GM12873 (cell line): Measurements from ENCODE around the gene RUNDC1.

Source experiments
- CTCF ChIP-seq: IDR thresholded peaks from 2 replicates; pipeline ENCODE4 v1.5.1; 2012; ENCODE audit warnings: low read depth, mild to moderate bottlenecking, moderate library complexity, low read length, control low read depth; ENCODE audit not compliant: insufficient read depth; ENCODE audit errors: missing control alignments

RUNDC1 gene

DNA sequence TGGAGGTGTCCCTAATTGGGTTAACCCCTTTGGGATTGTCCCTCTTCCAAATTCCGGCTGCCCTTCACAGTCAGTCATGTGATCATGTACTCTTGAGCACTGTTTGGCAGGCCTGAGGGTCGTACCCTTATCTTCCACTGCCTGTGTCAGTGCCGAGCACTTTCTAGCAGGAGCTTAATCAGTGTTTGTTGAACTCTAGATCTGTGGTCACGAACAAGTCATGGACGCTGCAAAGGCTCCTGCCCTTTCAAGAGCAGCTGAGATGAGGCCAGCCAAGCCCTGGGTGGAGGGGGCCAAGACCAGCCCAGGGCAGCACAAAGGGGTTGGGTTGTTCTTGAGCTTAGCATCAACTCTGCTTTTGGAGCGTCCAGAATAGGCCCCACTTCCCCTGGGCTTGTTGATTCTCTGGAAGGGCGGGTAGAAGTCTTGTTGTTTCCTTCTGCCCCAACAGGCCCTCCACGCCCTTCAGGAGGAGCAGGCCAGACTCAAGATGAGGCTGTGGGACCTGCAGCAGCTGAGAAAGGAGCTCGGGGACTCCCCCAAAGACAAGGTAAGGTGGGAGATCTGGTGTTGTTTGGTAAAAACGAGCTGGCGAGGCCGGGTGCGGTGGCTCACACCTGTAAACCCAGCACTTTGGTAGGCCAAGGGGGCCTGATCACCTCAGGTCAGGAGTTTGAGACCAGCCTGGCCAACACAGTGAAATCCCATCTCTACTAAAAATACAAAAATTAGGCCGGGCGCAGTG lies 31.5 kb downstream of the RUNDC1 start:
- no peak for TF ChIP-seq CTCF

DNA sequence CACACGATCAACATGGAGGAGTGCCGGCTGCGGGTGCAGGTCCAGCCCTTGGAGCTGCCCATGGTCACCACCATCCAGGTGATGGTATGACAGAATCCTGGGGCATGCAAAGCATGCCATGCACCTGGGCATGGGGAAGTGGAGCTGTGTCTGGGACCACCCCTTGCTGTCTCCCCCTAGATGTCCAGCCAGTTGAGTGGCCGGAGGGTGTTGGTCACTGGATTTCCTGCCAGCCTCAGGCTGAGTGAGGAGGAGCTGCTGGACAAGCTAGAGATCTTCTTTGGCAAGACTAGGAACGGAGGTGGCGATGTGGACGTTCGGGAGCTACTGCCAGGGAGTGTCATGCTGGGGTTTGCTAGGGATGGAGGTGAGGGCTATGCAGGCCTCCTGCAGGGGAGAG lies 32.9 kb downstream of the RUNDC1 start:
- TF ChIP-seq CTCF, result no peak

GRCh38 chr17:43014020-43014648 lies 33.8 kb downstream of the RUNDC1 start:
- no peak for TF ChIP-seq CTCF

DNA sequence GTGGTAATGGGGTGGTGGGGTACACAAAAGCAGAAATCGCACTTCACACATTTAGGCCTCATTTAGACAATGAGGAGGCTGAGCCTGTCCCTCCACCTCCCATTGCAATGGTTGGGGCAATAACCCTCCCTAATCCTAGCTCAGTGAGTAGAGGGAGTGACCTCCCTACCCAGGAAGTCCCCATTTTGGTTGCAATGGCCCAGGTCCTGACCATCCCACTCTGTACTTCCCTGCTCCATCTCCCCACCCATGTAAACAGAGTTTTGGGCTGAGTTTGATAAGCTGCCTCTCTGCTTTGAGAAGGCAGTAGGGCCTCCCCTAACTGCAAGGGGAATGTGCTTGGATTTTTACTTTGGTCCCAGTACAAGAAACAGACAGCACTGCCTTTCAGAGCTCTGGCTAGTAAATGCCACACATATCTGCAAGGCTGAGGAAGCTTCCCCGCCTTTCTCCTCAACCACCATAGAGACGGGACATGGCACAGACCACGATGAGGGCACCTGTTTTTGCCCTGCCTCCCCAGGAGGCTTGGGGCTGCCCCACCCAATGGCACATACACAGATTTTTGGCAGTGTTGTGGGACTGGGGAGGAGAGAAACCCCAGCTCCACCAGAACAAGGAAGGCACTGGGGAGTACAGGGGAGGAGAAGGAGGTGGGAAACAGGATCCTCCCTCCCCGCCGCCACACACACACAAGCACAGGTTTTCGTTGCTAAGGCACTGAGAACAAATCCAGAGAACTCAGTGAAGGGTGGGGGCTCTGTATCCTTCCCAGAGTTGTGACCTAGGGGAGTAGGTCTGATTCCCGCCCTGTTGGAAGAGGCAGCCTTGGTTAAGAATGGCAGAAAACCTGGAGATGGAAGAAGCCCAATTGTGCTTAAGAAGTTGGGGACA lies 34.5 kb downstream of the RUNDC1 start:
- TF ChIP-seq CTCF, result no peak

GRCh38 chr17:43015579-43015978 lies 35.2 kb downstream of the RUNDC1 start:
- TF ChIP-seq CTCF, result no peak

DNA sequence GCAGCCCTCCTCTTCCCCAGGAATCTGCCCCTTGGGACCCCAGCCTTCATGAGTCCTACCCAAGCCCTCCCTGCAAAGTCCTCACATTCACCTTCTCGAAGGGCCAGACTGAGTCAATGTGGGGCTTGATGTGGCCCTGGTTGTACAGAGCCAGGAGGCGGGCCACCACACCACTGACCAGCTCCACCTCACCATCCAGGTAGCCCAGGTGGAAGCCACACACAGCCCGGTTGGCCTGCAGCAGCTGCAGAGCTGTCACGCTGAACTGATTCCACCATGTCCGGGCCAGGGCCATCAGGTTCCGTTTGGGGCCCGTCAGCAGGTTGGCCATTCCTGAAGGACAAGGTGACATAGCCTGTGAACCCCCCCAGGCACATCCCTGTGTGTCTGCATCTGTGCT lies 35.9 kb downstream of the RUNDC1 start:
- TF ChIP-seq CTCF, result no peak
